Muscle layer of colon (tissue), 2 donors: ENCODE data around the gene ZNF710.
A peak's percentile ranks its signal among the peaks of the same experiment; 100 is the strongest.

Experiments
- H3K27ac ChIP-seq: one replicate; pipeline ENCODE4 v1.7.0; 2013; ENCODE audit warnings: low read depth, mild to moderate bottlenecking, low read length, moderate library complexity
- H3K27me3 ChIP-seq, 2 donors: one replicate each; pipeline ENCODE4 v1.7.0; 2013; ENCODE audit warnings: low read length in 2 of 2, mild to moderate bottlenecking in 2 of 2; ENCODE audit not compliant: insufficient read depth in 2 of 2, control insufficient read depth in 1 of 2
- H3K36me3 ChIP-seq: one replicate; pipeline ENCODE4 v1.7.0; 2013; ENCODE audit warnings: mild to moderate bottlenecking, low read length; ENCODE audit not compliant: insufficient read depth
- H3K4me1 ChIP-seq: one replicate; pipeline ENCODE4 v1.7.0; 2013; ENCODE audit warnings: mild to moderate bottlenecking, low read length; ENCODE audit not compliant: insufficient read depth
- H3K4me3 ChIP-seq, 2 donors: one replicate each; pipeline ENCODE4 v1.7.0; 2013; ENCODE audit warnings: low read length in 2 of 2, low read depth in 1 of 2, mild to moderate bottlenecking in 1 of 2, moderate library complexity in 1 of 2
- H3K9ac ChIP-seq: one replicate; pipeline ENCODE4 v1.7.0; 2013; ENCODE audit warnings: low read length
- H3K9me3 ChIP-seq: one replicate; pipeline ENCODE4 v1.7.0; 2013; ENCODE audit warnings: mild to moderate bottlenecking, low read length
- donor health status: abdominal sarcoma.
- donor health status: Adenocarcinoma of cecum.

ZNF710 gene

GRCh38 chr15:90090226-90090848 is 89.2 kb downstream of the ZNF710 start:
- peaks cover 48% of the 10 kb centered on the region for H3K36me3 ChIP-seq
- no peaks in the 10 kb centered on the region for H3K27me3 ChIP-seq
- no peak overlapping the region for H3K9ac ChIP-seq
- no peaks in the 10 kb centered on the region for H3K9me3 ChIP-seq
- H3K4me3 ChIP-seq = no peak overlapping the region
- no peak overlapping the region for H3K27ac ChIP-seq
- peaks cover 36% of the 10 kb centered on the region for H3K4me1 ChIP-seq

- peaks cover 41% of the 10 kb centered on the region for H3K36me3 ChIP-seq
- H3K9me3 ChIP-seq = no peaks in the 10 kb centered on the region
Measured at GRCh38 chr15:90091156-90091931, 90.2 kb downstream of the ZNF710 start.

DNA sequence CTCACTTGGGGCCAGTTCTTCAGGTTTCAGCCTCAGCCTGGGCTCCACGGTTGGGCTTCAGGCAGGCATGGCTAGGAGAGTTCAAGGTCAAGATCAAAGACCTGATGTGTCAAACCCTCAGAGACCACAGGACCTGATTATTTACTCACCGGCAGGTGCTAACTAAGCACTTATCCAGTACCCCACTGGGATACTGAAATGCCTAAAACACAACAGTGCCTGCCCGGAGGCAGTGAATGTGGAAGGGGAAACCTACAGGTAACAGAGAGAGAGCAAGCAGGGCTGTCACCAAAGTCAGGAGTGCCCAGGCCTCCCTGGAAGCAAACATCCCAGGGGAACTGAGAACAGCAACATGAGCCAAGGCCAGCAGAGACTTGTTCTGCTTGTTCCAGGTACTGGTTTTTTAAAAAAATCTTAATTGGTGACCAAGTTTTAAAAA is 94.4 kb downstream of the ZNF710 start:
- no peak overlapping the region for H3K4me3 ChIP-seq
- peak overlapping the region; percentile 41 for H3K27ac ChIP-seq
- H3K9me3 ChIP-seq = no peaks in the 10 kb centered on the region
- H3K36me3 ChIP-seq = peaks cover 11% of the 10 kb centered on the region
- H3K9ac ChIP-seq = no peak overlapping the region
- H3K27me3 ChIP-seq = no peaks in the 10 kb centered on the region
- peaks cover 61% of the 10 kb centered on the region for H3K4me1 ChIP-seq

More at GRCh38 chr15:90091156-90091931, 90.2 kb downstream of the ZNF710 start:
- peaks cover 31% of the 10 kb centered on the region for H3K4me1 ChIP-seq
- no peak overlapping the region for H3K9ac ChIP-seq
- H3K27ac ChIP-seq = no peak overlapping the region
- H3K27me3 ChIP-seq = no peaks in the 10 kb centered on the region
- no peak overlapping the region for H3K4me3 ChIP-seq

GRCh38 chr15:90097475-90097874 is 96.4 kb downstream of the ZNF710 start:
- Histone ChIP-seq H3K27ac (peak overlapping the region; percentile 92), H3K27me3 (no peaks in the 10 kb centered on the region), H3K9me3 (no peaks in the 10 kb centered on the region), H3K36me3 (no peaks in the 10 kb centered on the region), H3K4me1 (peaks cover 64% of the 10 kb centered on the region), H3K4me3 (no peak overlapping the region), H3K9ac (peak overlapping the region; percentile 44)

DNA sequence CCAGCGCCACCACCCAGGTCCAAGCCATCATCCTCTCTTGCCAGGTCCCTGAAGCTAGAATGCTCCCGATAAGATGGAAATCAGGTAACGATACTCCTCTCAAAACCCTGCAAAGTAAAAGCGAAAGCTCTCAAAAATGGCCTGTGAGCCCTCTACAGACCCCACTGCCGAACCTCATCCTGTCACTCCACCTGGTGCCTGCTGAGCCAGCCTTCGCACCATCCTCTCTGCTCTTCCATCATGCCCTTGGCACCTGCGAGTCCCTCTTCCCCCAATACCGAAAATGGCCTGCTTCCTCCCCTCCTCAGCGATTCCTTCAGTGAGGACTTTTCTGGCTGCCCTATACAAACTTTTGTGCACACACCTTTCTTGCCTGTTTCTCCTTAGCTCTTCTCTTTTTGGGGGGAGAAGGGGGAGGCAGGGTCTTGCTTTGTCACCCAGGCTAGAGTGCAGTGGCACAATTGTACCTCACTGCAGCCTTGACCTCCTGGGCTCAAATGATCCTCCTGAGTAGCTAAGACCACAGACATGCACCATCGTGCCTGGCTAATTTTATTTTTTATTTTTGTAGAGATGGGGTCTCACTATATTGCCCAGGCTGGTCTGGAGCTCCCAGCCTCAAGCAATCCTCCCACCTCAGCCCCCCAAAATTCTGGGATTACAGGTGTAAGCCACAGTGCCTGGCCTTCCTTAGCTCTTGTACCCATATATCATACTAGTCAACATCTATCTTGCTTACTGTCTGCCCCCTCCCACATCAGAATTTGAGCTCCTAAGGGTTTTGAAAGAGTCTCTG is 98.1 kb downstream of the ZNF710 start:
- Histone ChIP-seq H3K27ac (peak overlapping the region; percentile 92), H3K27me3 (no peaks in the 10 kb centered on the region), H3K36me3 (no peaks in the 10 kb centered on the region), H3K4me3 (no peak overlapping the region), H3K9me3 (no peaks in the 10 kb centered on the region), H3K9ac (no peak overlapping the region), H3K4me1 (peaks cover 71% of the 10 kb centered on the region)

- Histone ChIP-seq H3K4me1 (peaks cover 71% of the 10 kb centered on the region), H3K27ac (peak overlapping the region; percentile 92), H3K9ac (peak overlapping the region; percentile 77), H3K9me3 (no peaks in the 10 kb centered on the region), H3K4me3 (peak overlapping the region; percentile 7 to 54), H3K27me3 (no peaks in the 10 kb centered on the region), H3K36me3 (no peaks in the 10 kb centered on the region)
Measured at GRCh38 chr15:90099868-90100831, 99.0 kb downstream of the ZNF710 start.

DNA sequence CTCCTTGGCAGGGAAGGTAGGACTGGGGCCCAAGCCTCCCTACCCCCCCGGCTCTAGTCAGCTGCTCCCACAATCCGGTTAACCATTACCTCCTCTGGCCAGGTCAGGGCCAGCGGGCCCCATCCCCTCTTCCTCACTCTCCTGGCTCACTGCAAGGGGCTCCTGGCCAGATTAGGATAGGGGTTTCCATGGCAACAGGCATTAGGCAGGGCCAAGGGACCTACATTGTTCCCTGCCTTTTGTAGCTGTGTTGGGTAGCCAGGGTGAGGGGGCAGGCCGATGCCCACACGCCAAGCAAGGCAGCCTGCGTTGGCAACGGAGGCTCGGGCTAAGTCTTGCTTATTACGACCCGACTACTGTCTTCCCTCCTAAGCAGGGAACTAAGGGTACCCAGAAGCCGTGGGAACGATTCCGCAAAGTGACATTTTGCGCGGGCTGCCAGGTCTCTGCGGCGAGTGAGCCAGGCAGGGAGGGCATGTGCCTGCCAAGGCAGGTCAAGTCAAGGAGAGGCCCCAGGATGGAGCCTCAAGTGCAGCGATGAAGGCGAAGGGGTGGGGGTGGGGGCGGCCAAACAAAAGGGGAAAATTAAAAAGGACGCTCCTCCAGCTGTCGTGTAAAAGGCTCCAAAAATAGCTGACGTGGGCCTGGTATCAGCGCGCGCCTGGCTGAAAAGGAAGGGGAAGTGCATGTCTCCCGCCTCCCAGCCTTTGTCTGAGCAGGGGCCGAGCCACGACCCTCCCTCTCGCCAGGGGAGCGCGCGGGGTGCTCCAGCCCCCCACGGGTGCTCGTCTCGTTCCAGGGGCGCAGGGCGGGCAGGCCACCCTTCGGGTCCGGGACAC is 100.2 kb downstream of the ZNF710 start:
- H3K27me3 ChIP-seq = no peaks in the 10 kb centered on the region
- H3K9me3 ChIP-seq = no peaks in the 10 kb centered on the region
- H3K9ac ChIP-seq = peak overlapping the region; percentile 77
- H3K4me1 ChIP-seq = peaks cover 70% of the 10 kb centered on the region
- no peaks in the 10 kb centered on the region for H3K36me3 ChIP-seq
- peak overlapping the region; percentile 92 for H3K27ac ChIP-seq
- H3K4me3 ChIP-seq = peak overlapping the region; percentile 54 to 96

DNA sequence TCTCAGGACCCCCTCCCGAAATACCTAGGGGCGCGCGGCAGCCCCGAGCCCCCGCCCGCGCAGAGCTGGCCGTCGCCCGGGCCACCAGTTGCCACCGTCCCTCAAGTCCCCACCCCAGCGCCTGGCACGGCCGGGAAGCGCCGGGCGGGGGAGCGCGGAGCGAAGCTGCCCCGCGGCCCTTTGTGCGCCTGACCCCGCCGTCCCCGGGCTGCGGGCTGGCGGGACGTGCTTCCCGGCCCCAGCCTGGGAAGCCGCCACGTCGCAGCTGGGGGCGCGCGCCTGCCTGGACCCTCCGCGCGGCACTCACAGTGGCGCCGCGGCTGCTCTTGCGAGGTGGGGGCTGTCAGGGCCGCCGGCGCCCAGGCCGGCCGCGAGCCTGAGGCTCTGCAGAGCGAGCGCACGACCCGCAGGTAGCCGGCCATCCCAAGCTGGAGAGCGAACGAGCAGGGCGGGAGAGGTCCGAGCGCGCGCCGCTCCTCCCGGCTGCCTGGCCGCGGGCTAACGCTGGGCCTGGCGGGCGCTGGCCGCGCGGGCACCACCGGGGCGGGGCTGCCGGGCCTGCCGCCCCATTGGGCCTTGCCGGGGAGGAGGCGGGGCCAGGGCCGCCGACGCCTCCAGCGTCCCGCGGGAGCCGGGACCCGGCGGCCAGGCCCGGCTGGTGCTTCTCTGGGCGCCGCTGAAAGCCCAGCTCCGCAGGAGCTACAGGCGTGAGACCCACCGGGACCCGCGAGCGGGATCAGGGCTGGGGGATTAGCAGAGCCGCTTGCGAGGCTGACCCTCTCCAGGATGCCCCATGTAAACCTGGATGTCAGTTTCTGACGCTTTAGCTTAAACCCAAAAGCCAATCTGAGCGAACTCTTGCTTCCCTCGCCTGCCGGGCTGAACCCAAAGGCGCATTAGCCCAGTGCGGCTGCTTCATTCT is 101.1 kb downstream of the ZNF710 start, which contains the start of gene IDH2:
Gene IDH2 (minus strand): TSS at position 500 of the 922 bp plus-strand sequence. CDS start 78 bp downstream, at position 422.
- H3K4me1 ChIP-seq = peaks cover 72% of the 10 kb centered on the region
- no peaks in the 10 kb centered on the region for H3K9me3 ChIP-seq
- peak within 1 kb of the TSS; percentile 94 for H3K27ac ChIP-seq
- peak within 1 kb of the TSS; percentile 54 to 96 for H3K4me3 ChIP-seq
- H3K27me3 ChIP-seq = no peaks in the 10 kb centered on the region
- H3K36me3 ChIP-seq = no peaks in the 10 kb centered on the region
- peak within 1 kb of the TSS; percentile 77 for H3K9ac ChIP-seq

- no peak overlapping the region for H3K4me3 ChIP-seq
- no peaks in the 10 kb centered on the region for H3K36me3 ChIP-seq
- peaks cover 57% of the 10 kb centered on the region for H3K4me1 ChIP-seq
- no peak overlapping the region for H3K9ac ChIP-seq
- no peaks in the 10 kb centered on the region for H3K9me3 ChIP-seq
- no peaks in the 10 kb centered on the region for H3K27me3 ChIP-seq
- peak overlapping the region; percentile 94 for H3K27ac ChIP-seq
Measured at GRCh38 chr15:90103701-90104329, 102.7 kb downstream of the ZNF710 start.
